HG03280 (cell line): ENCODE results near the gene GORAB.

ENCODE experiments used
- ATAC-seq: cut with Tn5 transposase; IDR thresholded peaks from one replicate; pipeline ENCODE4 v1.9.1; 2021; ENCODE audit warnings: mild to moderate bottlenecking, moderate library complexity; ENCODE audit not compliant: unreplicated experiment

The GORAB gene

DNA sequence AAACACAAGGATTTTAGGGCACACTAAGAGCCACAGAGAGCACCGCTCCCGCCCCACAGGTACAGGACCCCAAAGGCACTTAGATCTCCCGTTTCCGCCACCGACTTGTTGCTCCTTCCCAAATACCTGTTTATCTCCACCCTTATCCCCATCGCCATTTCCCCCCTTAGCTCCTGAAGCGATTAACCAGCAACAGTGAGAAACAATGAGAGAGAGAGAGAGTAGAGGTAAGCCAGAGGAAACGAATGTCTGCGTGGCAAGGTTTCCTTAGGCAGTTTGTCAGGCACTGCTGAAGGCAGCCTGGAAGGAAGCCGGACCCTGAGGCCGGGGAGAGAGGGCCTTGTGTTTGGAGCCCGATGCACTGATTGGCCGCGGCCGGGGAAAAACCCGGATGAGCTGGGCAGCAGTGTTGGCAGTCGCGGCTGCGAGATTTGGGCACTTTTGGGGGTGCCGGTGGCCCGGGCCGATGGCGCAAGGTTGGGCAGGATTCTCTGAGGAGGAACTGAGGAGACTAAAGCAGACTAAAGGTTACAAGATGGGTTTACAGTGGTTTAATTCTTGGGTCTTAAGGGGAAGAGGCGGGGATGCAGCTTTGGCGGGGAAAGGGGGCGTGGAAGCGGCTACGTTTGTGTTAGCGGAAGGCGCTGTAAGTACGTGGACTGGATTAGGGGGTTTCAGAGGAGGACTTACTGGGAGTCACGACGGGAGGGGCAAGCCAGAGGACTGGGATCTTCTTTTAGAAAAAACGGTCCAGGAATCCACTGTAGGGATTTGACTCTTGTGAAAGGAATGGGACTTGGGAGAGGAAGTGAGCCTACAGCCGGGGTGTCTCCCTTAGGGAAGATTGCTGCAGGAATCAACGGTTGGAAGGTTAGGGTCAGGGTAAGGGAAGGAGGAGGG, at the start of gene GORAB:
Gene GORAB, plus strand, starts transcription at position 409 of the 900 bp plus-strand sequence. Its CDS starts 58 bp downstream, at position 467.
- ATAC-seq = peak; percentile 99

GRCh38 chr1:170483051-170483450, 48.9 kb upstream of the GORAB start:
- ATAC-seq = no peak

GRCh38 chr1:170487503-170487902, 44.5 kb upstream of the GORAB start:
- no peak for ATAC-seq

DNA sequence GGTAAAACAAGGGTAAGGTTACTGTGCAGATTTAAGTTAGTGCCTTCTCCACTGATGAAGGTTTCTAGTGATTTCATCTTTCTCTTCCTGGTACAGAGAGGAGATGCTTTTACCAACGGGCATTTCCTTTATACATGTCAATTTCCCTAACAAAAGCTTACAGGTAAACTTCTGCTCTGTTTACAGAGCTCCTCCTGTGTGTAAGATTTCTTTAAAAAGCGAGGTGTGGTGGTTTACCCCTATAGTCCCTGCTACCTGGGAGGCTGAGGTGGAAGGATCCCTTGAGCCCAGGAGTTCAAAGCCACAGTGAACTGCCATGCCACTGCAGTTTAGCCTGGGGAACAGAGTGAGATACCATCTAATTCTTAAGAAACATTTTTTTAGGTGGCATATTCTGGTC, 40.7 kb upstream of the GORAB start:
- no peak for ATAC-seq

DNA sequence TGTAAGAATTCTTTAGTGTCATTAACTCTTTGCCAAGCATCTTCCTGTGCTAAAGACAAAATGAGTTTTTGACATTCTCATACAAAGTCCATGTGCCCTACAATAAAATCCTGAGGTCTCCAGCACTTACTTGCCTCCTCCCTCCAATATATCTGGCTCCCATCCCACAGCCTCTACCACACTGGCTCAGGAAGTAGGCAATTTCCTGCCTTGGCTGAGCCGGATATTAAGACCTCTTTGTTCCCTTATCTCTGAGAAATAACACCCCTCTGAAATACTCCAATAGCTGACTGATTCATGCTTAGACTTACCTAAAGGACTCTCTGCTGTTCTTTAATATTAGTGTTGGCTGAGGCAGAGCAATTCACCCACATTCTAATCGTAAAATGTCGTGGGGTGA, 37.6 kb upstream of the GORAB start:
- ATAC-seq = no peak

- no peak for ATAC-seq
Measured at GRCh38 chr1:170495006-170495405, 37.0 kb upstream of the GORAB start.

DNA sequence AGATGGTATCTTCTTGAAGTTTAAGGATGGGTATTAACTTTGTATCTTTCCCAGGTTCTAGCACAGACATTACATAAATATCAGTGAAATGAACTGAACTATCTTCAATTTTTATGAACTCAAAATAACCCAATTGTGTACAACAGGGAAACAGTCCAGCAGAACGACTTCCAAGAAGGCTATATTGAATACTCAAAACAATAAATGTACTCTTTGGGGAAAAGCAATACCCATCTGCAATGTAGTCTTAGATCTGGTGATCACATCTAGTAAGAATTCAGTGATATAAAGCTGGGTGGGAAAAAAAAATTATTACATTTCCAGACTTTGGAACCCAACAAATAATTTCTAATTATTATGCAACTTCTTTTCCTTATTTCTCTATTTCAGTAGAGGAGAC, 33.1 kb upstream of the GORAB start:
- no peak for ATAC-seq

GRCh38 chr1:170503665-170504064, 28.3 kb upstream of the GORAB start:
- ATAC-seq = no peak

DNA sequence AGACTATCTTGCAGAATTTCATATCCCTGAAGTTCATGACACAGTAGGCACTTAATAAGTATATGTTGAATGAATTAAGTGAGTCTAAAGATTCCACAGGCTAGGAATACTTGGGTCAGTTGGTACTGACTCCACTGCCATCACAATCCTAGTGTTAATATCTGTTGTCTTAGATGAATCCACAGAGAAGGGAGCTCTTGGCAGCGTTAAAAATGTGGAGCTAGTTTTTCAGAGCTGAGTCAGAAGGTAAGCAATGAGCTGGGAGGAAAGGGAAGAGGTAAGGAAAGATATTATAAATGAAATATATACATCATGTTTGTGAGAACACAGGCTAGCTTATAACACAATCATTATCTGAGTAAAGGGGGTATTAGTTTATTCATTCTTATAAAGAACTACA, 21.8 kb upstream of the GORAB start:
- no peak for ATAC-seq

DNA sequence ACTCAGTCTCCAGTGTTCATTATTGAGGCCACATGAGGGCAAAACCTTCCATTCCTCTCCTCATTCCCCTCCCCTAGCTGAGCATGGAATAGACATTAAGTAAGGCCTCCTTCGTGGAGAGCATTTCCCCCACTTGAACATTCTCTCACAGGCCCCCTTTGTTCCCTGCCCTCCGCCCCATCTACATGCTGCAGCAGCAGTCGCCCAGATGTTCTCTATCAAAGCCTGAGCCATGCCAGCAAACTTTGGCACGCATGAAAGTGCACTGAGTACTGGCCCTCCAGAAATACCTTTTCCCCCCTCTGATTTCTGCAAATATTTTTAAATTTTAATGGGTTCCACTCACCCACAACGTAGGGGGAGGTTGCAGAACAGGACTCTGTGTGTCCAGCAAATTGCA, 20.9 kb upstream of the GORAB start:
- no peak for ATAC-seq

DNA sequence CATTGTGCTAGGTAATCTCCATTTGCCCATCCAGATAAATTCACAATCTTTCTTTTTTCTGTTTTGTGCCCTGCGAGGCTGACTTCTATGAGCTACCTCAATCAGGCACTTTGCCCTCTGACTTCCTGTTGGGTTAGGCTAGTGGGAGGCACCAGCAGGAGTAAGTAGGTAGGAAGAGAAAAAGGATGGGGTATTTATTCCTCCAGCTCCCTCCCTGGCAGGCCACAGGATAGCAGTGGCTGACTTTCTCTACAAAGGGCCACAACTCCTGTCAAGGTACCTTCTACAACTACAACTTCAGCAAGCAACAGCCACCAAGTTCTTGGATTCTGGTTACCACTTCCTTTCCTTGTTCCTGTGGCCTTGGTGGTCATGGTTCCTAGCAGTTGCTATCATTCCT, 18.8 kb upstream of the GORAB start:
- ATAC-seq = no peak

GRCh38 chr1:170518185-170518834, 13.7 kb upstream of the GORAB start:
- no peak for ATAC-seq

DNA sequence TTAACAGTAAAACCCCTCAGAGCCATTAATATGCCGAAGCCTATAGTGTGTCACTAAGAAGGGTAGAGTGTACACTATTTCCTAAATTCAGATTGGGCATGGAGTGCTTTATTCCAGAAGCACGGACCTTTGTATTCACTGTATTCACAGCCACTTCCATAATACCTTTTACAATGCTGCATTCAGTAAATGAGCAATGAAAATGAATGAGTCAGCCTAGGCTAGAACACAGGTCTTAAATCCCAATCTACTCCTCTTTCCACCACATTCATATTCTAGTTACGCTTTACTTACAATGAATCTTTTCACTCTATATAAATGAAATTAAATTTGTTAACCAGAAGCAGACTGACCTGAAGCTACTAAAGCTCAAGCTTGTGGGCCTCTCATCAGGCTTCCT, 13.0 kb upstream of the GORAB start:
- no peak for ATAC-seq

GRCh38 chr1:170520601-170521000, 11.4 kb upstream of the GORAB start:
- ATAC-seq = no peak

GRCh38 chr1:170521818-170522217, 10.1 kb upstream of the GORAB start:
- ATAC-seq = no peak

DNA sequence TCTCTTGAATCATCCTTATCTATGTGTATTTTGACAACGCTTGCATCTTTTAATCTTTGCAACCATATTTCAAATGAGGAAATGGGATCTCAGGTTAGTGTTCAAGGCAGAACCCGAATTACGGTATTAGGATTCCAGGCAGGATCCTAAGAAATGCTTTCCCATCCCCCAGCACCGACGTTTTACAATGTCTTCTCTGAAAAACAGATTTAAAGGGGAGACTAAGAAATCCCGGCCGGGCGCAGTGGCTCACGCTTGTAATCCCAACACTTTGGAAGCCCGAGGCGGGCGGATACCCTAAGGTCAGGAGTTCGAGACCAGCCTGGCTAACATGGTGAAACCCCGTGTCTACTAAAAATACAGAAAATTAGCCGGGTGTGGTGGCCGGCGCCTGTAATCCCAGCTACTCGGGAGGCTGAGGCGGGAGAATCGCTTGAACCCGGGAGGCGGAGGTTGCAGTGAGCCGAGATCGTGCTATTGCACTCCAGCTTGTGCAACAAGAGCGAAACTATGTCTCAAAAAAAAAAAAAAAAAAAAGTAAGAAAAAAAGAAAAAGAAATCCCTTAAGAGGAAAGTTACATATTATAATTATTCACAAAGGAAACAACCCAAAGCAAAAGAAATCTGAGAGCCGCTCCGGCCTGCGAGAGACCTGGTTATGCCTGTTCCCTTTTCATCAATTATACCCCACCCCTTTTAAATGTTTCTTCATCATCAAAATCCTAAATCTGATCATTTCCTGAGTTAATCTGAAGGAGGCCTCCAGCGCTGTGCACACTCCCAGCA, 801 bp upstream of the GORAB start:
- peak; percentile 2 for ATAC-seq

- ATAC-seq = no peak
Measured at GRCh38 chr1:170533298-170533697, 1.3 kb downstream of the GORAB start.

- ATAC-seq = no peak
Measured at GRCh38 chr1:170534626-170535147, 2.7 kb downstream of the GORAB start.

DNA sequence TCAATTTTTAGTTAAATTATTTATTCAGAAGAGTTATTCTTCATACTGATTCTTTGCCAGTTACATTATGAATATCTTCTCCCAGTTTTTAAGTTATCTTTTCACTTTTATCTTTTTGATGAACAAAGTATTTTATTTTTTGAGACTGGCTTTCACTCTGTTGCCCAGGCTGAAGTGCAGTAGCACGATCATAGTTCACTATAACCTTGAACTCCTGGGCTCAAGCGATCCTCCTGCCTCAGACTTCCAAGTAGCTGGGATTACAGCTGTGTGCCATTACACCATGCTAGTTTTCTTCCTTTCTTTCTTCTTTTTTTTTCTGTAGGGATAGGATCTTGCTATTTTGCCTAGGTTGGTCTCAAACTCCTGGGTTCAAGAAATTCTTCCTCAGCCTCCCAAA, 3.5 kb downstream of the GORAB start:
- ATAC-seq = no peak

DNA sequence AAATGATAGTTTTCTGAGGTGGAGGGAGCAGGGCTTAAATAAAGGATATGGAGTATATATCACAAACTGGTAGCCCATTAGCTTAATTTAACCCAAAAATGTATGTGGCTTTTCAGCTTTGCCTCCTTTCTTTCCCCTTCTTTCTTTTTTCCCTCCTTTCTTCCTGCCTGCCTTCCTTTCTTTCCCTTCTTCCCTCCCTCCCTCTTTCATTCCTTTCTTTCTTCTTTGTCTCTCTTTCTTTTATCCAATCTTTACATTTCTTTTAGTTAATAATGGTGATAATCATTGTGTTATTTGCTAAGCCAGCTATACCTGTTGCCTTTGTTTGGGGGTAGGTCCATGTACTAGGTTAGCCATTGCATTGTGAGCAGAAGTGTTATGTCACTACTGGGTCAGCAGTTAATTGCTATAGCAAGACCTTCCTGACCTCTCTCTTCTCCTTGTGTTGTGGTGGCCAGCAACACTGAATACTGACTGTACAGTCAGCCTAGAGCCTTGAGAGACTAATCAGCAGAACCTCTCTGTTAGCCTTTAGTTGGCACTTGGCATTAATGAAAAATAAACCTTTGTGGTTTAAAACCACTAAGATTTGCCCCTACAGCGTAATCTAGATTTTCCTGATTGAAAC, 5.1 kb downstream of the GORAB start:
- no peak for ATAC-seq
